PC-3 (cell line): ENCODE measurements around the gene PRSS23. TPM values are rescaled to one million over a fixed set of nuclear protein-coding genes. Genes with fewer than 3 reads are reported as not detected.

Source experiments
- ATAC-seq: fragments of 200-7000 bp; cut with Tn5 transposase; 2 replicates; pipeline ENCODE4 v1.9.1; 2020; ENCODE audit warnings: mild to moderate bottlenecking, moderate library complexity
- BruUV-seq: library from RNA; stranded (reverse); fragments of 400-500 nt; replicated peaks from 2 replicates; lab custom pipeline; 2021; lab: Mats Ljungman, UMichigan
- CTCF ChIA-PET: fragments of 300-600 bp; sonication (Branson Sonifier 250); formaldehyde crosslinking; loops from one replicate; lab custom pipeline; 2022; ENCODE audit warnings: antibody characterized with exemption; lab: Charles Lee
- POLR2A ChIA-PET: fragments of 300-600 bp; sonication (Branson Sonifier 250); formaldehyde crosslinking; loops from one replicate; lab custom pipeline; 2022; ENCODE audit warnings: antibody characterized with exemption; ENCODE audit not compliant: unreplicated experiment; lab: Charles Lee
- DNase-seq: peaks from one replicate; pipeline ENCODE4 v3.0.0-alpha.2; 2015
- H2AFZ ChIP-seq: fragments of 300-600 bp; sonication (generic); 2 replicates; pipeline ENCODE4 v1.6.0; 2016; ENCODE audit warnings: antibody characterized with exemption, low read length
- H3F3A ChIP-seq: fragments of 300-600 bp; sonication (generic); one replicate; pipeline ENCODE4 v1.6.0; 2017; ENCODE audit warnings: antibody characterized with exemption, low read length, control low read depth, mild to moderate bottlenecking; ENCODE audit not compliant: unreplicated experiment
- H3K27ac ChIP-seq: fragments of 300-600 bp; sonication (generic); 2 replicates; pipeline ENCODE4 v1.5.1; 2016; ENCODE audit warnings: mild to moderate bottlenecking, low read length
- H3K27me3 ChIP-seq: fragments of 300-600 bp; sonication (generic); 2 replicates; pipeline ENCODE4 v1.6.1; 2016; ENCODE audit warnings: low read length, mixed read lengths
- H3K36me3 ChIP-seq: fragments of 300-600 bp; sonication (generic); 2 replicates; pipeline ENCODE4 v1.6.1; 2016; ENCODE audit warnings: low read depth, mixed run types, low read length, mixed read lengths
- H3K4me1 ChIP-seq: fragments of 300-600 bp; sonication (generic); 2 replicates; pipeline ENCODE4 v1.5.1; 2016; ENCODE audit warnings: low read length; ENCODE audit not compliant: insufficient read depth
- H3K4me2 ChIP-seq: fragments of 300-600 bp; sonication (generic); 2 replicates; pipeline ENCODE4 v1.6.0; 2016; ENCODE audit warnings: low read length
- H3K4me3 ChIP-seq: fragments of 300-600 bp; sonication (generic); 2 replicates; pipeline ENCODE4 v1.5.1; 2016; ENCODE audit warnings: mild to moderate bottlenecking, low read length, mixed read lengths
- H3K79me2 ChIP-seq: fragments of 300-600 bp; sonication (generic); 2 replicates; pipeline ENCODE4 v1.6.1; 2017; ENCODE audit warnings: low read length, mixed read lengths
- H3K9ac ChIP-seq: fragments of 300-600 bp; sonication (generic); 2 replicates; pipeline ENCODE4 v1.6.0; 2016; ENCODE audit warnings: mild to moderate bottlenecking, low read length
- H3K9me2 ChIP-seq: fragments of 300-600 bp; sonication (generic); replicated peaks from 2 replicates; pipeline ENCODE4 v1.6.1; 2016; ENCODE audit warnings: mixed run types, low read length, mixed read lengths
- H3K9me3 ChIP-seq: fragments of 300-600 bp; sonication (generic); 2 replicates; pipeline ENCODE4 v1.6.1; 2016; ENCODE audit warnings: low read length, mixed read lengths
- H4K20me1 ChIP-seq: fragments of 300-600 bp; sonication (generic); 2 replicates; pipeline ENCODE4 v1.6.1; 2016; ENCODE audit warnings: low read length, mixed read lengths
- EZH2 ChIP-seq: fragments of 300-600 bp; sonication (generic); IDR thresholded peaks from one replicate; pipeline ENCODE4 v1.6.1; 2017; ENCODE audit warnings: antibody characterized with exemption, mild to moderate bottlenecking, low read length; ENCODE audit not compliant: unreplicated experiment
- EZH2phosphoT487 ChIP-seq: fragments of 300-600 bp; sonication (generic); IDR thresholded peaks from 2 replicates; pipeline ENCODE4 v1.6.1; 2018; ENCODE audit warnings: mild to moderate bottlenecking, antibody characterized with exemption, low read length, borderline replicate concordance
- intact Hi-C: fragments of 100-400 bp; cut with micrococcal nuclease; formaldehyde crosslinking; loops from 2 replicates; pipeline ENCODE4 v1.9.0; 2023
- total RNA-seq: library from RNA; depleted of rRNA; stranded (reverse); fragments of >200 nt; gene quantifications from 2 replicates; pipeline ENCODE4 v1.2.3, GENCODE V29; 2014
- TF ChIP-seq, protein P1 (sequence below): fragments of 300-600 bp; sonication (generic); conservative IDR thresholded peaks from 2 replicates; pipeline ENCODE4 v1.5.1; 2017; ENCODE audit warnings: antibody characterized with exemption, low read depth, mild to moderate bottlenecking, low read length

PRSS23 gene
- total RNA-seq, 1 experiment from 2014 or later = 43.2 TPM

DNA sequence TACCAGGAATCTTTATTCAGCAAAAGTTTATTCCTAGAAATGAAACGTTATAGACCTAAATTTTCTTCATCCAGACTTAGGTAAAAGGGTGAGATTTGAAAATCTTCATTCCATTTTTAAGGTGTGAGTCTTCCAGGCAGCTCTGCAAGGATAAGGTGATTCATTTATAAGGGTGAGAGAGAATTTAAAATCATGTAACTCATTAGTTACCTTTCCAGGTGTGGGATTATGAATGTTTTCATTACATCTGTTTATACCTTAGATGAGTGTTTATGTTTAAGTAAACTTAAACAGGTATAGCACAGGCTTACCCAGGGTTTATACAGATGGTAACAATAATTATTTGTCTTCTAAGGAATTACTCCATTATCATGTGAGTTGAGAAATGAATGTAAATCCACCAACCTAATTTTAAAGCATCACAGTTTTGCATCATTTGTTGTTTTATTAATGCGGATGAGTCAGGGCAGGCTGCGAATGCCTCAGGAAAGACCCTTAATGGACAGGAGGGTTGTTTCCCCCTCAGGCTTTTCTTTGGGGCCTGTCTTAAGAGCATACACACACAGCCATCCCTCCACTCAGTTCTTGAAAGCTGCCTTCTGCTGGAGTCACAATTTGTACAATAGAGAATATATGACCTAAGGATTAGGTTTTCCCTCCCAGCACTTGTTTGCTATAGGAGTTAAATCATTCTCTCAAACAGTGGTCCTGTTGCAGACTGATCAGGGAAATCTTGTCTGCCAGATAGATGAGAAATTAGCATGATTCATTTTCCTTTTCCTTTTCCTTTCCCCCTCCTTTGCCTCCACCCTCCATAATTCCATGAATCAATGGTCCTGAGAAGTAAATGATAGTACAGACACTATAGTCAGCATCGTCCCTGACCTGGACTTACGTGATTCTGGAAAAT is 3.0 kb downstream of the PRSS23 start:
- Histone ChIP-seq H3K4me3 (peak overlapping the region; percentile 97), H3K79me2 (peaks cover 80% of the 10 kb centered on the region), H3K36me3 (peaks cover 10% of the 10 kb centered on the region; the same call in 1 of the 2 replicates), H3K27me3 (no peaks in the 10 kb centered on the region), H3K27ac (peak overlapping the region; percentile 66), H3K9me3 (no peaks in the 10 kb centered on the region), H3K9me2 (no peaks in the 10 kb centered on the region), H4K20me1 (no peaks in the 10 kb centered on the region), H3K4me1 (peaks cover 50% of the 10 kb centered on the region), H2AFZ (no peak overlapping the region), H3K4me2 (peak overlapping the region; percentile 90), H3F3A (no peaks in the 10 kb centered on the region), H3K9ac (peak overlapping the region; percentile 92; the same call in 1 of the 2 replicates)
- ATAC-seq (no peak), DNase-seq (peak; percentile 46)
- intact Hi-C loops = loop anchor here (5.0 kb wide), 2 partner anchors 166 to 196 kb away; no protein-coding TSS in a partner anchor
- CTCF ChIA-PET = no interaction called here
- BruUV-seq = no TSS peak
- POLR2A ChIA-PET = no interaction called here
- TF ChIP-seq EZH2phosphoT487 = no peak
- TF ChIP-seq, protein P1, sequence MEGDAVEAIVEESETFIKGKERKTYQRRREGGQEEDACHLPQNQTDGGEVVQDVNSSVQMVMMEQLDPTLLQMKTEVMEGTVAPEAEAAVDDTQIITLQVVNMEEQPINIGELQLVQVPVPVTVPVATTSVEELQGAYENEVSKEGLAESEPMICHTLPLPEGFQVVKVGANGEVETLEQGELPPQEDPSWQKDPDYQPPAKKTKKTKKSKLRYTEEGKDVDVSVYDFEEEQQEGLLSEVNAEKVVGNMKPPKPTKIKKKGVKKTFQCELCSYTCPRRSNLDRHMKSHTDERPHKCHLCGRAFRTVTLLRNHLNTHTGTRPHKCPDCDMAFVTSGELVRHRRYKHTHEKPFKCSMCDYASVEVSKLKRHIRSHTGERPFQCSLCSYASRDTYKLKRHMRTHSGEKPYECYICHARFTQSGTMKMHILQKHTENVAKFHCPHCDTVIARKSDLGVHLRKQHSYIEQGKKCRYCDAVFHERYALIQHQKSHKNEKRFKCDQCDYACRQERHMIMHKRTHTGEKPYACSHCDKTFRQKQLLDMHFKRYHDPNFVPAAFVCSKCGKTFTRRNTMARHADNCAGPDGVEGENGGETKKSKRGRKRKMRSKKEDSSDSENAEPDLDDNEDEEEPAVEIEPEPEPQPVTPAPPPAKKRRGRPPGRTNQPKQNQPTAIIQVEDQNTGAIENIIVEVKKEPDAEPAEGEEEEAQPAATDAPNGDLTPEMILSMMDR = no peak
- TF ChIP-seq EZH2 = no peak

DNA sequence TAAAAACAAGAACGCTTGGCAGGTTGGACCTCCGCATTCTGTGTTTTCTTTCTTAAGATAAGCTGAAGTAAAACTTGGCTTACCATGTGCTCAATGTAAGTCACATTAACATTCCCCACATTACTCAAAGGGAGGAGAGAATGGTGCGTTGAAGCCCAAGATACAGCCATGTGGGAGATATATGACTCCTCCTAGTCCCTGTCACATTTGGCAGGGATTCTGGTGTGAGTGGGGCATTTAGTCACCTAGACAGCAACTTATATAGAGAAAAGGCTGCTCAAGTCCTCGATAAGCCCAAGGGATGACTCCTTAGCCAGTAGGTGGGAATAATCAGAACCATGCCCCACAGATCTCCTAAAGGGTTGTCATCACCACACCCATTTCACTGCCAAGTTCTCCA is 4.6 kb downstream of the PRSS23 start:
- no peaks in the 10 kb centered on the region for H4K20me1 ChIP-seq
- ChIA-PET CTCF (no interaction called here), POLR2A (no interaction called here)
- H3K4me2 ChIP-seq = peak overlapping the region; percentile 45; the same call in 1 of the 2 replicates
- peaks cover 95% of the 10 kb centered on the region for H3K79me2 ChIP-seq
- DNase-seq (no peak), ATAC-seq (no peak)
- H3K4me3 ChIP-seq = no peak overlapping the region
- intact Hi-C loops = loop anchor here (5.0 kb wide), 2 partner anchors 168 to 198 kb away; no protein-coding TSS in a partner anchor
- H3K27ac ChIP-seq = peak overlapping the region; percentile 28; the same call in 1 of the 2 replicates
- peaks cover 12% of the 10 kb centered on the region; the same call in 1 of the 2 replicates for H3K36me3 ChIP-seq
- H3K9me3 ChIP-seq = no peaks in the 10 kb centered on the region
- H3F3A ChIP-seq = no peaks in the 10 kb centered on the region
- no TSS peak for BruUV-seq
- H3K9me2 ChIP-seq = no peaks in the 10 kb centered on the region
- no peak overlapping the region for H2AFZ ChIP-seq
- H3K9ac ChIP-seq = no peak overlapping the region
- H3K4me1 ChIP-seq = peaks cover 40% of the 10 kb centered on the region
- TF ChIP-seq EZH2phosphoT487 (no peak), EZH2 (no peak)
- TF ChIP-seq, protein P1 = no peak
- H3K27me3 ChIP-seq = no peaks in the 10 kb centered on the region

DNA sequence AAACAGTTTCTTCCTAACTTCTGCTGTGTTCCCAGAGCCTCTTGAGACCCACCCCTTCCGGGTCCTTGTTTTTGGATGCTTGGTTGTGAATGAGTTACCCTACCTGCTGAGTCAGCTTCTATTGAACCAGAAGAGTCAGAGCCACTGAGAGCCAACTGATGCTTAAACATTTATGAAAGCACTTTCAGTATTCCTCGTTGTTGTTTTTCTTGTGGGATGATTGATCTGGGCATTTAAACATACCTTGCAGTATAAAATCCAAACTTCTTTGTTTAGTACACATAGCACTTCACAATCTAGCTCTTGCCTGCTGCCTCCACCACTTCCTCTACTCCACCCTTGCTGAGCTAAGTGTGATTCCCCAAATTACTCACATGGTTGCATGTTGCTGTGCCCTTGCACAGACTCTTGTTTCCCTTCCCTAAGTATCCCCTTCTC is 5.5 kb downstream of the PRSS23 start:
- intact Hi-C loops = no loop called here
- peaks cover 95% of the 10 kb centered on the region for H3K79me2 ChIP-seq
- DNase-seq (peak; percentile 41), ATAC-seq (no peak)
- no peaks in the 10 kb centered on the region for H3K27me3 ChIP-seq
- no peak overlapping the region for H3K9ac ChIP-seq
- H3K4me3 ChIP-seq = no peak overlapping the region
- no peaks in the 10 kb centered on the region for H3F3A ChIP-seq
- peak overlapping the region; percentile 28; the same call in 1 of the 2 replicates for H3K27ac ChIP-seq
- CTCF ChIA-PET = no interaction called here
- H4K20me1 ChIP-seq = no peaks in the 10 kb centered on the region
- POLR2A ChIA-PET = no interaction called here
- peaks cover 38% of the 10 kb centered on the region for H3K4me1 ChIP-seq
- no peaks in the 10 kb centered on the region for H3K9me3 ChIP-seq
- no TSS peak for BruUV-seq
- peaks cover 12% of the 10 kb centered on the region; the same call in 1 of the 2 replicates for H3K36me3 ChIP-seq
- TF ChIP-seq EZH2phosphoT487 (no peak), EZH2 (no peak)
- TF ChIP-seq, protein P1 = no peak
- H2AFZ ChIP-seq = no peak overlapping the region
- H3K9me2 ChIP-seq = no peaks in the 10 kb centered on the region
- H3K4me2 ChIP-seq = peak overlapping the region; percentile 45
